ENCODE measurements around the gene GMDS.

Gene GMDS

GRCh38 chr6:1984346-1984994 lies 260.9 kb downstream of the GMDS start:
- Histone ChIP-seq H3K4me3 (no peak overlapping the region), H3K27me3 (no peaks in the 10 kb centered on the region), H3K36me3 (no peaks in the 10 kb centered on the region), H3K9me3 (no peaks in the 10 kb centered on the region), H3K27ac (no peak overlapping the region), H3K4me1 (peaks cover 0 to 18% (median 2%) of the 10 kb centered on the region in 4 donors)
- intact Hi-C loops (cut with DNase I; ENCODE audit: low total_unique reads): no loop called here
- no peak for DNase-seq
- no peak for TF ChIP-seq CTCF (IDR thresholded peaks at IDR 0.05)

GRCh38 chr6:1983850-1984249 lies 261.6 kb downstream of the GMDS start:
- intact Hi-C loops (cut with DNase I; ENCODE audit: low total_unique reads): no loop called here
- no peak for TF ChIP-seq CTCF (IDR thresholded peaks at IDR 0.05)
- Histone ChIP-seq H3K27ac (no peak overlapping the region), H3K9me3 (no peaks in the 10 kb centered on the region), H3K4me3 (no peak overlapping the region), H3K27me3 (no peaks in the 10 kb centered on the region), H3K4me1 (peaks cover 0 to 18% (median 2%) of the 10 kb centered on the region in 4 donors), H3K36me3 (no peaks in the 10 kb centered on the region)
- no peak for DNase-seq

- intact Hi-C loops (cut with DNase I; ENCODE audit: low total_unique reads): no loop called here
- no peak overlapping the region for H3K27ac ChIP-seq
- H3K4me3 ChIP-seq: no peak overlapping the region
- H3K27me3 ChIP-seq: no peaks in the 10 kb centered on the region
- no peak for DNase-seq
- no peaks in the 10 kb centered on the region for H3K4me1 ChIP-seq
- no peak for TF ChIP-seq CTCF (IDR thresholded peaks at IDR 0.05)
- no peaks in the 10 kb centered on the region for H3K9me3 ChIP-seq
- H3K36me3 ChIP-seq: no peaks in the 10 kb centered on the region
Observed at GRCh38 chr6:1972962-1973361, 272.4 kb downstream of the GMDS start.

- H3K4me1 ChIP-seq: no peaks in the 10 kb centered on the region
- H3K4me3 ChIP-seq: no peak overlapping the region
- no peak for TF ChIP-seq CTCF (IDR thresholded peaks at IDR 0.05)
- H3K27ac ChIP-seq: no peak overlapping the region
- intact Hi-C loops (cut with DNase I; ENCODE audit: low total_unique reads): no loop called here
- no peaks in the 10 kb centered on the region for H3K27me3 ChIP-seq
- H3K36me3 ChIP-seq: no peaks in the 10 kb centered on the region
- no peak for DNase-seq
- H3K9me3 ChIP-seq: no peaks in the 10 kb centered on the region
Observed at GRCh38 chr6:1971612-1972011, 273.8 kb downstream of the GMDS start.

GRCh38 chr6:1970151-1970561 lies 275.2 kb downstream of the GMDS start:
- no peak for DNase-seq
- no peak overlapping the region for H3K27ac ChIP-seq
- no peak overlapping the region for H3K4me3 ChIP-seq
- H3K36me3 ChIP-seq: no peaks in the 10 kb centered on the region
- intact Hi-C loops (cut with DNase I; ENCODE audit: low total_unique reads): no loop called here
- no peak for TF ChIP-seq CTCF (IDR thresholded peaks at IDR 0.05)
- H3K9me3 ChIP-seq: no peaks in the 10 kb centered on the region
- no peaks in the 10 kb centered on the region for H3K27me3 ChIP-seq
- no peaks in the 10 kb centered on the region for H3K4me1 ChIP-seq

- no peak overlapping the region for H3K27ac ChIP-seq
Observed at GRCh38 chr6:1966713-1967112, 278.7 kb downstream of the GMDS start.

More at GRCh38 chr6:1966713-1967112, 278.7 kb downstream of the GMDS start:
- Histone ChIP-seq H3K27me3 (no peaks in the 10 kb centered on the region), H3K36me3 (no peaks in the 10 kb centered on the region), H3K4me3 (no peak overlapping the region), H3K4me1 (no peaks in the 10 kb centered on the region), H3K9me3 (no peaks in the 10 kb centered on the region)
- intact Hi-C loops (cut with DNase I; ENCODE audit: low total_unique reads): no loop called here
- TF ChIP-seq CTCF (IDR thresholded peaks at IDR 0.05): no peak
- DNase-seq: no peak

All from tibial artery (tissue), 4 donors.